GM12875 (cell line): ENCODE results near the gene ASB1.

Experiments used
- H3K4me3 ChIP-seq: one replicate; pipeline ENCODE4 v1.5.1; 2011; ENCODE audit warnings: low read depth, low read length, control low read depth
- TF ChIP-seq, protein P1 (sequence below): IDR thresholded peaks from 2 replicates; pipeline ENCODE4 v1.5.1; 2011; ENCODE audit warnings: low read depth, mild to moderate bottlenecking, control low read depth, inconsistent platforms, low read length, moderate library complexity, borderline replicate concordance; ENCODE audit not compliant: insufficient read depth

Gene ASB1

DNA sequence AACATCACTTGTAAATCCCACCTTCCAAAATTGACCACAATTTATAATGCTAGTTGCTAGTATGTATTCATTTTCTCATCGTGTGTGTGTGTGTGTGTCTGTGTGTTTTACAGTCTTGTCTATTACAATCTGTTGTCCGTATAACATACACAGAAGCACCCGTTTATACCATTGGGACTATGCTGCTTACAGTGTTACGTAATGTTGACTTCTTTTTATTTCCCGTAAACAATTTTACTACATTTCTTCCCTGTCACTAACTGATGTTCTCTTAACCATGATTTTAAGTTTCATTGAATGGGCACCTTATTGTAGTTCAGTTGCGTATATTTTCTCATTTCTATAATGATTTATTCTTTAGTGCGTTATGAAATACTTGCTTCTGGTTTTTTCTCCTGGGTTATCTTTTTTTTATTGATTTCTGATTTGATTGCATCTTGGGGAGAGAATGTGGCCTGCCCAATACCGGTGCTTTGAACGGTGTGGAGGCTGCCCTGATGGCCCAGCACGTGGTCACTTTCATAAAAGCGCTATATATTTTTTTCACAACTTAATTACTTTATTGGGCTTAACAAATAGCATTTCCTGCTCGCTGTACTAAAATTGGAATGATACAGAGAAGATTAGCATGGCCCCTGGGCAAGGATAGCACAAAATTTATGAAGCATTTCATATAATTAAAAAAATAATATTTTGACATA, 14.5 kb upstream of the ASB1 start:
- H3K4me3 ChIP-seq, result no peak overlapping the region
- TF ChIP-seq, protein P1, sequence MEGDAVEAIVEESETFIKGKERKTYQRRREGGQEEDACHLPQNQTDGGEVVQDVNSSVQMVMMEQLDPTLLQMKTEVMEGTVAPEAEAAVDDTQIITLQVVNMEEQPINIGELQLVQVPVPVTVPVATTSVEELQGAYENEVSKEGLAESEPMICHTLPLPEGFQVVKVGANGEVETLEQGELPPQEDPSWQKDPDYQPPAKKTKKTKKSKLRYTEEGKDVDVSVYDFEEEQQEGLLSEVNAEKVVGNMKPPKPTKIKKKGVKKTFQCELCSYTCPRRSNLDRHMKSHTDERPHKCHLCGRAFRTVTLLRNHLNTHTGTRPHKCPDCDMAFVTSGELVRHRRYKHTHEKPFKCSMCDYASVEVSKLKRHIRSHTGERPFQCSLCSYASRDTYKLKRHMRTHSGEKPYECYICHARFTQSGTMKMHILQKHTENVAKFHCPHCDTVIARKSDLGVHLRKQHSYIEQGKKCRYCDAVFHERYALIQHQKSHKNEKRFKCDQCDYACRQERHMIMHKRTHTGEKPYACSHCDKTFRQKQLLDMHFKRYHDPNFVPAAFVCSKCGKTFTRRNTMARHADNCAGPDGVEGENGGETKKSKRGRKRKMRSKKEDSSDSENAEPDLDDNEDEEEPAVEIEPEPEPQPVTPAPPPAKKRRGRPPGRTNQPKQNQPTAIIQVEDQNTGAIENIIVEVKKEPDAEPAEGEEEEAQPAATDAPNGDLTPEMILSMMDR, result no peak

- TF ChIP-seq, protein P1, result no peak
- no peak overlapping the region for H3K4me3 ChIP-seq
Measured at GRCh38 chr2:238413368-238413767, 13.4 kb upstream of the ASB1 start.

DNA sequence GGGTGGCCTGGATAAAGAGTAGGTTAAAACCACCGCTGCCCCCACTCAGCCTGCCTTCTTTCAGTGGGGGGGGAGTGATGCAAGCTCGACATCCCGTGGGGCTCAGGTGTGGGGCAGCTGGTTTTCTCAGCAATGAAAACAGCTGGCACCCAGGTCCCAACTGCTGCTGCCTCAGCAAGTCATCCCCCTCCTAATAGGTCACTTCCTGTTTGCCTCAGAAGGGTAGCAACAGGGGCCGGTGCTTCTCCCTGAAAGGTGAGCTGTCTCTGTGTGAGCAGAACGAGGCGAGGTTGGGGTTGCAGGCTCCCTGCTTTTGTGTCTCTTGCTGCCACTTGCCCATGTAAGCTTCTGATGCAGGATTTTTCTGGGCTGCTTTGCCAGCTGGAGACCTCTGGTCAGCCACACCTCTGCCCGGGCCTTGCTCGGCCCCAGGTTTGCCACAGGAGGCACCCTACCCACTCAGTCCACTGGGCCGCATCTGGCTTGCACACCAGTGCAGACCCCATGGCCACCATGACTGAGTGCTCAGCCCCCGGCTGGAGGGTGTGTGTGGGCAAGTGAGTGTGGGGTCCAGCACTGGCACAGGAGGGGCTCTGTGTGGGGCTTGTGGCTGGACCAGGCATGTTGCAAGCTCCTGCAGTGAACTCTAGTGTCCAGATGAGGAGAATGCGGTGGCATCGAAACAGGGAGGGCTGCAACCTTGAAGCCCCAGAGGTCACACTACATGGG, 11.5 kb upstream of the ASB1 start:
- TF ChIP-seq, protein P1, result no peak
- H3K4me3 ChIP-seq, result no peak overlapping the region

DNA sequence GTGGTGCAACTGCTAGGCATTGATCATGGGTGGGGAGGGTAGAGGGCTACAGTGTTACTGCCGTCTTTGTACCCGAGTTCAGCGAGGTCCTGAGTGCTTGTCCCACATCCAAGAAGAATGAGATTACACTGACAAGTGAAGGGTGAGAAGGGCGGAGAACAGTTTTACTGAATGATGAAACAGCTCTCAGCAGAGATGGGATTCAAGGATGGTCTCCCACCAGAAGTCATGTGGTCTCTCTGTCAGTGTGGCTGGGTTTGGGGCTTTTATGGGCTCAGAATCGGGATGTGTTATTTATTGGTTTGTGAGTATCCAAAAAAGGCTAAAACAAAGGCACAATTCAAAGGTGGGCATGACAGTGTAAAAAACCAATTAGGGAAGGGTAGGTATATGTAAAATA, 10.8 kb upstream of the ASB1 start:
- TF ChIP-seq, protein P1, result no peak
- no peak overlapping the region for H3K4me3 ChIP-seq

DNA sequence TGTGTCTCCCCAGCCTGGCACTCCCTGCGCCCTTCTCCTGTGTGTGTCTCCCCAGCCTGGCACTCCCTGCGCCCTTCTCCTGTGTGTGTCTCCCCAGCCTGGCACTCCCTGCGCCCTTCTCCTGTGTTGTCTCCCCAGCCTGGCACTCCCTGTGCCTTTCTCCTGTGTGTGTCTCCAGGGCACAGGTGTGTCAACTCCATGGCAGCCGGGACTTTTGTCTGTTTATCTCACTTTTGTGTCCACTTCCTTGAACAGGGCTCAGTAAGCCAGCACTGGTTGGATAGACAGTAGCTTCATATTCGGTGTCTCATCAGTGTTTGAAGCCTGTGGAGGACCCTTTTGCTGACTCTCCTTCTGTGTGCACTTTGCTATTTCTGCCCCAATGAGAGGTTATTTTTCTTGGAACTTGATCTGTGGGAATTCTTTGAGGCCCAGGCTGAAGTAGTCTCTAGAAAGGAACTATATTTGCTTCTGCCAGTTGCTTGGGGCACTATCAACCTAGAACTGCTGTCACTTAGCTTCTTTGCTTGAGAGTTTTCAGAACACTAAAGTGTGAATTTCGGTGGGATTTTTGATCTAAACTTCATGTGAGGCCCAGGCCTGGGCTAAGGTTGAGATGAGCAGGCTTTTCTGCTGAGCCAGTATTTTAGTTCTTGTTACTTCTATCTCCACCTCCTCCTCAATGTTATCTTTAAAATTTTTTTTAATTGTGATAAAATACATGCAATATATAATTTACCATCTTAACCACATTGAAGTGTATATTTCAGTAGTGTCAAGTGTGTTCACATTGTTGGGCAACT, 8.3 kb upstream of the ASB1 start:
- TF ChIP-seq, protein P1, result no peak
- H3K4me3 ChIP-seq, result no peak overlapping the region

DNA sequence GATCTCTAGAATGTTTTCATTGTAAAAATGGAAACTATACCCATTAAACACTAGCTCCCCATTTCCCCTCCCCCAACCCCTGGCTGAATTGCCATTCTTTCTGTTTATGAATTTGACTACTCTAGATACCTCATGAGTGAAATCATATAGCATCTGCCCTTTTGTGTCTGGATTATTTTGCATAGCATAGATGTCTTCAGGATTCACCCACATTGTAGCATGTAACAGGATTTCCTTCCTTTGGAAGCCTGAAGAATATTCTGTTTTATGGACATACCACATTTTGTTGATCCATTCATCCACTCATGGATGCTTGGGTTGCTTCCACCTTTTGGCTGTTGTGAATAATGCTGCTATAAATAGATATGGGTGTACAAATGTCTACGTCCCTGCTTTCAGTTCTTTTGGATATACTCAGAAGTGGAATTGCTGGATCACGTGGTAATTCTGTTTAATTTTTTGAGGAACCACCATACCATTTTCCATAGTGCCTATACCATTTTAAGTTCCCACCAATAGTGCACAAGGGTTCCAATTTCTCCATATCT, 7.7 kb upstream of the ASB1 start:
- TF ChIP-seq, protein P1, result no peak
- H3K4me3 ChIP-seq, result no peak overlapping the region
